Effector memory CD4-positive, alpha-beta T cell (primary cell): ENCODE measurements around the gene CDHR3.
"Not testable (repeated sequence)": the region's sequence is repeated elsewhere in the genome, so short reads cannot be mapped to it uniquely, and the experiment has no call there.

Experiments
- DNase-seq, 3 donors: peaks; one replicate each; pipeline ENCODE4 v3.0.0-alpha.2; 2020
- H3K27ac ChIP-seq: 2 replicates; pipeline ENCODE4 v1.7.0; 2013; ENCODE audit warnings: mild to moderate bottlenecking, low read length, moderate library complexity; ENCODE audit not compliant: insufficient read depth, poor library complexity, severe bottlenecking
- H3K27me3 ChIP-seq: replicated peaks from 2 replicates; pipeline ENCODE4 v1.7.0; 2013; ENCODE audit warnings: mild to moderate bottlenecking, low read length; ENCODE audit not compliant: insufficient read depth, control insufficient read depth, poor library complexity, severe bottlenecking
- H3K36me3 ChIP-seq: 2 replicates; pipeline ENCODE4 v1.7.0; 2013; ENCODE audit warnings: mild to moderate bottlenecking, low read length, moderate library complexity; ENCODE audit not compliant: control insufficient read depth, insufficient read depth
- H3K4me1 ChIP-seq: 2 replicates; pipeline ENCODE4 v1.7.0; 2013; ENCODE audit warnings: low read length, mild to moderate bottlenecking; ENCODE audit not compliant: control insufficient read depth, insufficient read depth, poor library complexity, severe bottlenecking
- H3K4me3 ChIP-seq: 2 replicates; pipeline ENCODE4 v1.7.0; 2013; ENCODE audit warnings: low read length, low read depth, mild to moderate bottlenecking; ENCODE audit not compliant: insufficient read depth, poor library complexity, severe bottlenecking
- H3K9me3 ChIP-seq: 2 replicates; pipeline ENCODE4 v1.7.0; 2013; ENCODE audit warnings: mild to moderate bottlenecking, low read length, moderate library complexity; ENCODE audit not compliant: control insufficient read depth

Gene CDHR3

DNA sequence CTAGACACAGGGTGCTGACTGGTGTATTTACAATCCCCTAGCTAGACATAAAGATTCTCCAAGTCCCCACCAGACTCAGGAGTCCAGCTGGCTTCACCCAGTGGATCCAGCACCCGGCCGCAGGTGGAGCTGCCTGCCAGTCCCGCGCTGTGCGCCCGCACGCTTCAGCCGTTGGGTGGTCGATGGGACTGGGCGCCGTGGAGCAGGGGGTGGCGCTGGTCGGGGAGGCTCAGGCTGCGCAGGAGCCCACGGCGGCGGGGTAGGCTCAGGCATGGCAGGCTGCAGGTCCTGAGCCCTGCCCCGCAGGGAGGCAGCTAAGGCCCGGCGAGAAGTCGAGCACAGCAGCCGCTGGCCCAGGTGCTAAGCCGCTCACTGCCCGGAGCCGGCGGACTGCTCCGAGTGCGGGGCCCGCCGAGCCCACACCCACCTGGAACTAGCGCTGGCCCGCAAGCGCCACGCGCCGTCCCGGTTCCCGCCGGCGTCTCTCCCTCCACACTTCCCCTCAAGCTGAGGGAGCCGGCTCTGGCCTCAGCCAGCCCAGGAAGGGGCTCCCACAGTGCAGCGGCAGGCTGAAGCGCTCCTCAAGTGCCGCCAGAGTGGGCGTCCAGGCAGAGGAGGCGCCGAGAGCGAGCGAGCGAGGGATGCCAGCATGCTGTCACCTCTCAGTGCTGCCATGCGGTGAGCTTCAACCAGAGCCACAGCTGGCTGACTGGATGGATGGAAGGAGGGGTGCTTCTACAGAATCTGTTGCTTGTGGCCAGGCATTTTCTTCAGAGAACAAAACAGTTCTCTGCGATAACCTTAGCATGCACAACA, 7.2 kb upstream of the CDHR3 start:
- not testable (repeated sequence) for H3K4me3 ChIP-seq, DNase-seq, H3K27me3 ChIP-seq, H3K9me3 ChIP-seq, H3K4me1 ChIP-seq, H3K36me3 ChIP-seq, H3K27ac ChIP-seq

DNA sequence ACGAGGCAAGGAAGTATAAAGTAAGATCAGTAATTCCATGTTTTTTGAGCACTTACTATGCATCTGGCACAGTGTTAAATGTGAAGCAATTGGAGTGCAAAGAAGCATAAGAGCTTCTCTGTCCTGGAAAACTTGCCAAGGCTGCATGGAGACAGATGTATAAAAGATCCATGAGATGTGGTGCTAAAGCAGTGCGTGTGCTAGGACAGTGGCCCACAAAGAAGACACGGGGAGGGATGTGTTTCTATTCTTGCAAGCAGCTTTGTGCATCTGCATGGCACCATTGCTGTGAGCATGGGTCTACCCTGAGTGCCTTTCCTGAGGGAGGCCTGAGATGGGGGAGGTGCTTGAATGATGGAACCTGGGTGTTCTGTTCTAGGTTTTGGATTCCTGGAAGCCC, 5.1 kb upstream of the CDHR3 start:
- Histone ChIP-seq H3K4me3 (no peak overlapping the region), H3K4me1 (no peaks in the 10 kb centered on the region), H3K36me3 (no peaks in the 10 kb centered on the region), H3K27ac (no peak overlapping the region), H3K27me3 (no peaks in the 10 kb centered on the region), H3K9me3 (no peaks in the 10 kb centered on the region)
- DNase-seq = no peak

DNA sequence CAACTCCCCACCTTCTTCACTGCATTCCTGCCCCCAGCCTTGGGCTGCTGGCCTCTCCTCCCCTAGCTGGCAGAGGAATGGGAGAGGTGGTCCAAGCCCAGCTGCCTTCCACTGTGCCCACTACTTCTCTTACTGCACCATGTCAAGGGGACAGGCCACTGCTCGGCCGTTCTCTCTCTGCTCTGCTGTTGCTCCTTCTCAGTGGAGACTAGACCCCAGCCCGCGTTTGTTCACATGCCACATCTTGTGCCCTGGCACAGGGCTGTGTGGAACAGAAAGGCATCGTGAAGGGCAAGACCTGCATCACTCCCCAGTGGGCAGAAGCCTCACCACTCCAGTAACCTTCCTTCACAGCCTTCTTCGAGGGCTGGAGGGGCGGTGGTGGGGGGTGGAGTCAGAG, 711 bp upstream of the CDHR3 start:
- Histone ChIP-seq H3K36me3 (no peaks in the 10 kb centered on the region), H3K4me1 (no peaks in the 10 kb centered on the region), H3K27me3 (no peaks in the 10 kb centered on the region), H3K4me3 (no peak overlapping the region), H3K27ac (no peak overlapping the region), H3K9me3 (no peaks in the 10 kb centered on the region)
- no peak for DNase-seq

DNA sequence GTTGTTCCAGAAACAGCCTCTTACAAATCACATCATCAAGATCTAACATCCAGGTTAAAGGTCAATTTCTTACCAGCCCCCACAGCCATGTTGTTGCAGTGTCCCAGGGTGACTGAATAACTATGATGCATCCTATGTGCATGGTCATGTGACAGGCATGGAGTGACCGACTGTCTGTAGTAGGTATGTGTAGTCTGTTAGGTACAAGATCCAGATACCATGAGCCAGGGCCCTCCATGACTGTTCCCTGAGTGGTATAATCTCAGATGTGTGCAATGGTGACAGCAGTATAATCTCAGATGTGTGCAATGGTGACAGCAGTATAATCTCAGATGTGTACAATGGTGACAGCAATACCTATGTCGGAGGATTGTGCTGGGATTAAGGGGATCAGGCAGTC, 8.8 kb downstream of the CDHR3 start:
- no peak overlapping the region for H3K4me3 ChIP-seq
- H3K27me3 ChIP-seq = no peaks in the 10 kb centered on the region
- no peaks in the 10 kb centered on the region for H3K4me1 ChIP-seq
- no peak overlapping the region for H3K27ac ChIP-seq
- DNase-seq = no peak
- no peaks in the 10 kb centered on the region for H3K9me3 ChIP-seq
- no peaks in the 10 kb centered on the region for H3K36me3 ChIP-seq

- no peak for DNase-seq
- Histone ChIP-seq H3K4me1 (no peaks in the 10 kb centered on the region), H3K27ac (no peak overlapping the region)
These were observed 9.2 kb downstream of the CDHR3 start for GRCh38 chr7:105972276-105972675.

DNA sequence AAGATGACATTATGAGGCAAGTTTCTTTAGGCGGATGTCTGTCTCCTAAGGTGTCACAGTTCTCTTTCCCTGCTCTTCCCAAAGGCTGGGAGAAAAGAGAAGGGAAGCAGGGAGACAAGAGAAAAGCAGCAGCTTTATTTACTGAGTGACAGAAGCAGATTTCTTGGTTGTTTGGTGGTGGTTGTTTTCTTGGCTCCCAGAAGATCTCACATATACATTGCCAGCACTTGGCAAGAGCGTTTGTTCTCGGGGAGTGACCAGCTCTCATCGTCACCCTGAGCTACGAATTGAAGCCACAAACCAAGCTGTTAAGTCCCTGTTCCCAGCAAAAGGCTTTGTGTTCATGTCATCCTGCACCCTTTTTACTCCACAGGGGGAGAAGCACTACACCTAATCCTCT, 11.4 kb downstream of the CDHR3 start:
- H3K4me3 ChIP-seq = no peak overlapping the region
- no peaks in the 10 kb centered on the region for H3K27me3 ChIP-seq
- no peaks in the 10 kb centered on the region for H3K4me1 ChIP-seq
- DNase-seq = no peak
- no peak overlapping the region for H3K27ac ChIP-seq
- no peaks in the 10 kb centered on the region for H3K36me3 ChIP-seq
- H3K9me3 ChIP-seq = no peaks in the 10 kb centered on the region

More at GRCh38 chr7:105972276-105972675, 9.2 kb downstream of the CDHR3 start:
- no peaks in the 10 kb centered on the region for H3K9me3 ChIP-seq
- no peak overlapping the region for H3K4me3 ChIP-seq
- H3K27me3 ChIP-seq = no peaks in the 10 kb centered on the region
- no peaks in the 10 kb centered on the region for H3K36me3 ChIP-seq

DNA sequence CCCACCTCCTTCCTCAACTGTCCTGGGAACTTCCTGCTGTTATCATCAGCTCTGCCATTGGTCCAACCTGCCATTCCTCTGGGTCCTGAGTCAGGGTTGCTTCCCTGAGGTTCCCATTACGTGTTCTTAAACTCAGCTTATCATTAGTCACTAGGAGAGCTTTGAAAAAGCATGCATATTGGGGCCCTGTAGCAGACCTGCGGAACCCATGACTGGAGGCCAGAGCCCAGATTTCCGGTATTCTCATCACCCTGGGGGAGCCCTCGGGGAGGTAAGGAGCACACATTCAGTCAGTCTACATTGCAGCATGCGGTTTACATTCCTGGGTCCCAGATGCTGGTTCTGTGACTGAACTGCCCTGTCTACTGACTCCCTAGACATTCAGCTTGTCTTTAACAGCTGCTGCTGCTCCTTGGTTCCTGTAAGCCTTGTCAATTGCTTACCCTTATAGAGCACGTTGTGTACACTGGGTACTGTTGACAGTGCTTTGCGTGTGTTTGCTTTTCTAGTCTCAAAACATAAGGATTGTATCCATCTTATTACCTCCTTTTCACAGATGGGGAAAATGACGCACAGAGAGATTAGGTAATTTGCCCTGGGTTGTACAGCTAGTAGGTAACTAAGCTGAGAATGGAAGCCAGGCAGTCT, 12.8 kb downstream of the CDHR3 start:
- H3K27ac ChIP-seq = no peak overlapping the region

DNA sequence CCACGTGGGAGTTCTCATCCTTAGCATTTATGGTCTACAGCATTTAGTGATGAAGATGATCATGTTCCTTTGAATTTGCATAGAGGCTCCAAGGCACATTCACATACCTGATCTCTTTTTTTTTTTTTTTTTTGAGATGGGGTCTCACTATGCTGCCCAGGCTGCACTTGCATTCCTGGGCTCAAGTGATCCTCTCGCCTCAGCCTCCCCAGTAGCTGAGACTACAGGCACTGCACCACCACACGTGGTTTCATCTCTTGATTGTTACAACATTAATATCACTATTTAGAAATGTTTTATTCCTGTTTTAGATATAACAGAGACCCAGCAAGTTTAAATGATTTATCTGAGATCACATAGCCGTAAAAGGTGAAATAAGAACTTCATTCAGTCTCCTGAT, 13.8 kb downstream of the CDHR3 start:
- Histone ChIP-seq H3K36me3 (no peaks in the 10 kb centered on the region), H3K4me3 (no peak overlapping the region), H3K4me1 (no peaks in the 10 kb centered on the region), H3K27ac (no peak overlapping the region), H3K27me3 (no peaks in the 10 kb centered on the region), H3K9me3 (no peaks in the 10 kb centered on the region)
- no peak for DNase-seq

More for the DNA sequence above, 12.8 kb downstream of the CDHR3 start:
- Histone ChIP-seq H3K9me3 (no peaks in the 10 kb centered on the region), H3K4me3 (no peak overlapping the region), H3K27me3 (no peaks in the 10 kb centered on the region), H3K4me1 (no peaks in the 10 kb centered on the region), H3K36me3 (no peaks in the 10 kb centered on the region)
- no peak for DNase-seq

- no peak for DNase-seq
- H3K27me3 ChIP-seq = no peaks in the 10 kb centered on the region
- H3K4me1 ChIP-seq = no peaks in the 10 kb centered on the region
- no peak overlapping the region for H3K27ac ChIP-seq
- no peaks in the 10 kb centered on the region for H3K9me3 ChIP-seq
- H3K36me3 ChIP-seq = no peaks in the 10 kb centered on the region
- H3K4me3 ChIP-seq = no peak overlapping the region
These were observed 15.0 kb downstream of the CDHR3 start for GRCh38 chr7:105978035-105978434.

- H3K27me3 ChIP-seq = no peaks in the 10 kb centered on the region
- H3K36me3 ChIP-seq = no peaks in the 10 kb centered on the region
- H3K4me3 ChIP-seq = no peak overlapping the region
These were observed 15.9 kb downstream of the CDHR3 start for GRCh38 chr7:105978974-105979373.

More at GRCh38 chr7:105978974-105979373, 15.9 kb downstream of the CDHR3 start:
- no peaks in the 10 kb centered on the region for H3K4me1 ChIP-seq
- no peak overlapping the region for H3K27ac ChIP-seq
- DNase-seq = no peak
- H3K9me3 ChIP-seq = no peaks in the 10 kb centered on the region
